Measurements from ENCODE around the gene ALLC. TPM values are rescaled to one million over a fixed set of nuclear protein-coding genes. Genes with fewer than 3 reads are reported as not detected.

ALLC gene
- total RNA-seq, 4 donors from 2014 or later, result not detected

DNA sequence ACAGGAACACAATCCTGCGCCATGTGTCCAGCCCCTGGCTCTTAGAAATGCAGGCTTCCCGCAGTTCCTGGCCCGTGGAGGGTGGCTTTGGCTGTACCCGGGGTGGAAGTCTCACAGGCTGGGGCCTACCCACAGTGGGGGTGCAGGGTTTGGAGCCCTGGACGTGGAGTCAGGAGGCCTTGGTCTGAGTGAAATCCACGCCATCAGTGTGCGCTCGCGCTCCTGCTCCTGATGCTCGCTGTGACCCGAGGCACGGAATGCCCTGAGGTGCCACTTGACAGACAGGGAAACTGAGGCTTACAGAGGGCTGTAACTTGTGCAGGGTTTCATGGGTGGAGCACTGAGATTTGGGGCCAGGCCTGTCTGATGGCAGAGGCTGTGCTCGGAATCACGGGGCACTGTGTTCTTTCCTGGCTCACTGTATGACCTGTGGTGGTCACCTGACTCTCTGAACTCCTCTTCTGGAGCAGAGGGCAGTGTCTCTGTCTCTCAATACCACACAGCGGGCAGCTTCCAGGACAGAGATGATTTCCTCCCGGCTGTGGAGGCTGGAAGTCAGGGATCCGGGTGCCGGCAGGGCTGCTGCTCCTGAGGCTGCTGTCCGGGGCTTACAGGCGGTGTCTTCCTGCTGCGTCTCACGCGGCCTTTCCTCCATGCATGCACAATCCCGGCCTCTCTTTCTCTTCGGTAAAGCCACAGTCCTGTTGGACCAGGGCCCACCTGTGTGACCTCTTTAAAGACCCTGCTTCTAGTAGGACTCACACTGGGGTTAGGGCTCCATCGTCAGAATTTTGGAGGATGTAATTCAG lies 25.9 kb upstream of the ALLC start:
- no peak overlapping the region for H3K27ac ChIP-seq
- no peaks in the 10 kb centered on the region for H3K9me3 ChIP-seq
- peaks cover 0 to 29% (median 0%) of the 10 kb centered on the region in 3 donors for H3K4me1 ChIP-seq
- TF ChIP-seq POLR2A (IDR thresholded peaks at IDR 0.05), result no peak
- TF ChIP-seq, protein P1, sequence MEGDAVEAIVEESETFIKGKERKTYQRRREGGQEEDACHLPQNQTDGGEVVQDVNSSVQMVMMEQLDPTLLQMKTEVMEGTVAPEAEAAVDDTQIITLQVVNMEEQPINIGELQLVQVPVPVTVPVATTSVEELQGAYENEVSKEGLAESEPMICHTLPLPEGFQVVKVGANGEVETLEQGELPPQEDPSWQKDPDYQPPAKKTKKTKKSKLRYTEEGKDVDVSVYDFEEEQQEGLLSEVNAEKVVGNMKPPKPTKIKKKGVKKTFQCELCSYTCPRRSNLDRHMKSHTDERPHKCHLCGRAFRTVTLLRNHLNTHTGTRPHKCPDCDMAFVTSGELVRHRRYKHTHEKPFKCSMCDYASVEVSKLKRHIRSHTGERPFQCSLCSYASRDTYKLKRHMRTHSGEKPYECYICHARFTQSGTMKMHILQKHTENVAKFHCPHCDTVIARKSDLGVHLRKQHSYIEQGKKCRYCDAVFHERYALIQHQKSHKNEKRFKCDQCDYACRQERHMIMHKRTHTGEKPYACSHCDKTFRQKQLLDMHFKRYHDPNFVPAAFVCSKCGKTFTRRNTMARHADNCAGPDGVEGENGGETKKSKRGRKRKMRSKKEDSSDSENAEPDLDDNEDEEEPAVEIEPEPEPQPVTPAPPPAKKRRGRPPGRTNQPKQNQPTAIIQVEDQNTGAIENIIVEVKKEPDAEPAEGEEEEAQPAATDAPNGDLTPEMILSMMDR (IDR thresholded peaks at IDR 0.05), result no peak
- no peak for DNase-seq
- no peaks in the 10 kb centered on the region for H3K36me3 ChIP-seq
- intact Hi-C loops (cut with DNase I), result no loop called here
- H3K4me3 ChIP-seq, result no peak overlapping the region
- peaks cover 0 to 31% (median 0%) of the 10 kb centered on the region in 4 donors for H3K27me3 ChIP-seq
- 43 to 91% methylated on average over 1 to 15 of the region's 26 CpGs for WGBS, 2 donors

DNA sequence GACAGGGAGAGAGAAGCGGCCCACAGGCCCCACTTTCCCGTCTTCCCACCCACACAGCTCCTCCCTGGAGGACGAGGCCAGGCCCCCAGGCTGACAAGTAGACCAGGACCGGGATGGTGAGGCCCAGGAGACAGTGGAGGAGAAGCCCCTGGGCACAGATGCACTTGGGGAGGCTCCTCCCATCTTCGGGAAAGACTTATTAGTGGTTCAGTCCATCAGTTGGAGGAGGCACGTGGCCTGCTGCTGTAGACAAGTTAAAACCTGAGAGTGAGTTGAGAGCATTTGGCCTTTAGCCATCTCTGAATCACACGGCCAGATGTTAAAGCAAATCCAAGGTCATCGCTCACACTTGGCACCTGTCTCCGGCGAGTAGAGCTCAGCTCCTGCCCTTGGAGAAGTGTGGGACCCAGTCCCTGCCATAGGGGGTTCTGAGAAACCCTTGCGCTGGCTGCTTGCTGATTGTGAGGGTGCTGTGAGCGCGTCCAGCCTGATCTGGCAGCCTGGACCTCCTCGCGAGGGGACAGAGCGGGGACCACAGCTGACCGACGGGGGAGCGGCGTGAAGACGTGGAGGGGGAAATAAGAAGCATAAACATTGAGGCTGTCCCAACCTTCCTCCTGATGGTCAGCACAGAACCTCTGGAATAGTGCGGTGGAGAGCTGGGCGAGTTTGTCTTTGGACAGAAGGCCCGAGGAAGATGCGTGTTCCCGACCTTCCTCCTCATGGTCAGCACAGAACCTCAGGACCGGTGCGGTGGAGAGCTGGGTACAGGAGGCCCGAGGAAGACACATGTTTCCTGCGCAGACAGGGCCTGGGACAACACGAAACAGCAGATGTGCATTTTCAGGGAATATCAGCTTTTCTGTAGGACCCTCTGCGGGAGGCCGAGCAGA lies 24.7 kb upstream of the ALLC start:
- intact Hi-C loops (cut with DNase I), result no loop called here
- WGBS, 2 donors, result 73 to 88% methylated on average over 19 of the region's 33 CpGs
- TF ChIP-seq POLR2A (IDR thresholded peaks at IDR 0.05), result no peak
- TF ChIP-seq, protein P1 (IDR thresholded peaks at IDR 0.05), result no peak
- H3K36me3 ChIP-seq, result no peaks in the 10 kb centered on the region
- no peak overlapping the region for H3K4me3 ChIP-seq
- DNase-seq, result no peak
- H3K27ac ChIP-seq, result no peak overlapping the region
- H3K4me1 ChIP-seq, result peaks cover 0 to 29% (median 0%) of the 10 kb centered on the region in 3 donors
- H3K27me3 ChIP-seq, result peaks cover 0 to 38% (median 0%) of the 10 kb centered on the region in 4 donors
- H3K9me3 ChIP-seq, result no peaks in the 10 kb centered on the region

DNA sequence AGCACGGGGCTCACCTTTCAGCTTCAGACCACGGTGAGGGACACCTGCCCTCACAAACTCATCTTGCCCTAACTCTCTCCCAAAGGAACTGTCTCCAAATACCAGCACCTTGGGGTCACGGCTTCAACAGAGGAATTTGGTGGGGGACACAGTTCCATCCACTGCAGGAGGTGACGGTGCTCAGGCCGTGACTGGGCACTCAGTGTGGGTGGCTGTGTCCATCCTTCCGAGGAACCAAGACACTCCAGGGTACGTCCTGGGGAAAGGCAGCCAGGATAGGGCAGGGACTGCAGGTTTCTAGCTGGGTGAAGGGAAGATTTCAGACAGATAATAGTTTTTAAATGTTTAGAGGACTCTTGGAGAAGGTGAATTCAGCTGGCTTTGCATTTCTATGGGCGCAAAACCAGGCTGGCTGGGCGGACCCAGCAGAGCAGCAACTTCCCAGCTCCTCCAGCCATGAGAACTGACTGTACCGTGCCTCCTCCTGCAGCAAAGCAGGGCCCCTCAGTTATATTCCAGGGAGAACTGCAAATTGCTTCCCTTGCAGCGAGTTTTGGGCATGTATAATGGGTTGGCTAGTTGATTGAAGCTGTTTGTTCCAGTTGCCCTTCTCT lies 23.9 kb upstream of the ALLC start:
- peaks cover 0 to 22% (median 0%) of the 10 kb centered on the region in 3 donors for H3K4me1 ChIP-seq
- H3K27me3 ChIP-seq, result peaks cover 0 to 38% (median 0%) of the 10 kb centered on the region in 4 donors
- H3K27ac ChIP-seq, result no peak overlapping the region
- intact Hi-C loops (cut with DNase I), result no loop called here
- H3K36me3 ChIP-seq, result no peaks in the 10 kb centered on the region
- no peak overlapping the region for H3K4me3 ChIP-seq
- no peak for DNase-seq
- no peaks in the 10 kb centered on the region for H3K9me3 ChIP-seq
- TF ChIP-seq POLR2A (IDR thresholded peaks at IDR 0.05), result no peak
- TF ChIP-seq, protein P1 (IDR thresholded peaks at IDR 0.05), result no peak
- WGBS, 2 donors, result 73 to 74% methylated on average over 4 to 9 of the region's 11 CpGs

DNA sequence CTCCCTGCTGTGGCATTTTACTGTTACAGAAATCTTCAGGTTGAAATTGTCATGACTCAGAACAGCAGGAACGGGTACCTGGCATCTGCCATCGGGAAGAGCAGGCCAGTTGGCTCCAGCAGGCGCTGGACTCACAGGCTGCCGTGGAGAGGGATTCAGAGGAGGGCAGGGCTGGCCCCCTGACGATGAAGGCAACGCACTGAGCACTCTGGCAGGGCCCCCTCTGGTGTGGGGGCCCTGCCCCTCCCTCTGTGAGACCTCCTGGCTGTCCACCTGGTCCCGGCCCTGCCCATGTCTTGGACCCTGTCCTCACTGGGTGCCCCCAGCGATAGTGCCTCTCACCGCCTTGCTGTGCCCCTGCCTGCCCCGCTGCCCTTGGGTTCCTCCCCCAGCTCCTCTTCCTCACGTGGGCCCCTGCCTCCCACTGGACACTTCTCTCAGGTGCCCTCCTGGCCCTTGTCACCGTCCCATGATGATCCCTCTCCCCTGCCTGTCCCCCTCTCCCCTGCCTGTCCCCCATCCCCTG lies 23.3 kb upstream of the ALLC start:
- H3K36me3 ChIP-seq, result no peaks in the 10 kb centered on the region
- peaks cover 0 to 16% (median 0%) of the 10 kb centered on the region in 3 donors for H3K4me1 ChIP-seq
- TF ChIP-seq, protein P1 (IDR thresholded peaks at IDR 0.05), result no peak
- TF ChIP-seq POLR2A (IDR thresholded peaks at IDR 0.05), result no peak
- no peak overlapping the region for H3K4me3 ChIP-seq
- H3K9me3 ChIP-seq, result no peaks in the 10 kb centered on the region
- H3K27me3 ChIP-seq, result peaks cover 0 to 38% (median 0%) of the 10 kb centered on the region in 4 donors
- intact Hi-C loops (cut with DNase I), result no loop called here
- DNase-seq, result no peak
- 54 to 62% methylated on average over 9 of the region's 12 CpGs for WGBS, 2 donors
- no peak overlapping the region for H3K27ac ChIP-seq
